ENCODE data around the gene LRRC7. TPM values are rescaled to one million over a fixed set of nuclear protein-coding genes. Genes with fewer than 3 reads are reported as not detected.

The LRRC7 gene
- total and polyA plus RNA-seq, 2 experiments from 2014 or later, result 0.99 to 1.8 TPM

- no peak overlapping the region for H3K4me2 ChIP-seq
- no peaks in the 10 kb centered on the region for H3K79me2 ChIP-seq
- no peak overlapping the region for H3K27ac ChIP-seq
- TF ChIP-seq EZH2 (IDR thresholded peaks at IDR 0.05; ENCODE audit: borderline replicate concordance), result no peak
- no peak for TF ChIP-seq CTCF (IDR thresholded peaks at IDR 0.05; ENCODE audit: poor library complexity)
- no peak for TF ChIP-seq EZH2phosphoT487 (IDR thresholded peaks at IDR 0.05; ENCODE audit: low read depth, severe bottlenecking, unreplicated experiment)
- H3K4me3 ChIP-seq, result no peak overlapping the region
- H2AFZ ChIP-seq, result no peak overlapping the region
- no peaks in the 10 kb centered on the region for H3K27me3 ChIP-seq
- H3K9me3 ChIP-seq (ENCODE audit: low read depth), result no peaks in the 10 kb centered on the region
- H4K20me1 ChIP-seq (ENCODE audit: insufficient read depth, poor library complexity, severe bottlenecking), result no peaks in the 10 kb centered on the region
- no peak for DNase-seq (ENCODE audit: low spot score)
- H3K4me1 ChIP-seq (ENCODE audit: insufficient read depth), result no peaks in the 10 kb centered on the region
- H3K9me2 ChIP-seq (replicated peaks; ENCODE audit: insufficient read depth), result no peaks in the 10 kb centered on the region
- no peaks in the 10 kb centered on the region for H3K36me3 ChIP-seq (replicated peaks; ENCODE audit: insufficient read depth, low read depth)
These were observed 450.0 kb downstream of the LRRC7 start for GRCh38 chr1:70017770-70018169.

- TF ChIP-seq EZH2 (IDR thresholded peaks at IDR 0.05; ENCODE audit: borderline replicate concordance) (no peak), EZH2phosphoT487 (IDR thresholded peaks at IDR 0.05; ENCODE audit: low read depth, severe bottlenecking, unreplicated experiment) (no peak), CTCF (IDR thresholded peaks at IDR 0.05; ENCODE audit: poor library complexity) (no peak)
- no peak for DNase-seq (ENCODE audit: low spot score)
These were observed 456.6 kb downstream of the LRRC7 start for GRCh38 chr1:70024272-70024671.

GRCh38 chr1:70025052-70025451 is 457.3 kb downstream of the LRRC7 start:
- H3K4me3 ChIP-seq, result no peak overlapping the region
- TF ChIP-seq CTCF (IDR thresholded peaks at IDR 0.05; ENCODE audit: poor library complexity) (no peak), EZH2 (IDR thresholded peaks at IDR 0.05; ENCODE audit: borderline replicate concordance) (no peak), EZH2phosphoT487 (IDR thresholded peaks at IDR 0.05; ENCODE audit: low read depth, severe bottlenecking, unreplicated experiment) (no peak)

More at GRCh38 chr1:70024272-70024671, 456.6 kb downstream of the LRRC7 start:
- no peaks in the 10 kb centered on the region for H3K4me1 ChIP-seq (ENCODE audit: insufficient read depth)
- no peak overlapping the region for H3K27ac ChIP-seq
- no peak overlapping the region for H3K4me3 ChIP-seq
- no peaks in the 10 kb centered on the region for H3K79me2 ChIP-seq
- no peaks in the 10 kb centered on the region for H4K20me1 ChIP-seq (ENCODE audit: insufficient read depth, poor library complexity, severe bottlenecking)
- no peaks in the 10 kb centered on the region for H3K9me2 ChIP-seq (replicated peaks; ENCODE audit: insufficient read depth)
- no peaks in the 10 kb centered on the region for H3K36me3 ChIP-seq (replicated peaks; ENCODE audit: insufficient read depth, low read depth)
- no peaks in the 10 kb centered on the region for H3K27me3 ChIP-seq
- WGBS (ENCODE audit: low lambda C conversion rate, missing lambda C conversion rate), result 91% methylated on average over 1 of the region's 1 CpG
- H2AFZ ChIP-seq, result no peak overlapping the region
- H3K9me3 ChIP-seq (ENCODE audit: low read depth), result no peaks in the 10 kb centered on the region
- no peak overlapping the region for H3K4me2 ChIP-seq

GRCh38 chr1:70025846-70026245 is 458.1 kb downstream of the LRRC7 start:
- Histone ChIP-seq H2AFZ (no peak overlapping the region), H3K27me3 (no peaks in the 10 kb centered on the region), H4K20me1 (ENCODE audit: insufficient read depth, poor library complexity, severe bottlenecking) (no peaks in the 10 kb centered on the region), H3K4me1 (ENCODE audit: insufficient read depth) (no peaks in the 10 kb centered on the region), H3K79me2 (no peaks in the 10 kb centered on the region), H3K9me3 (ENCODE audit: low read depth) (no peaks in the 10 kb centered on the region), H3K36me3 (replicated peaks; ENCODE audit: insufficient read depth, low read depth) (no peaks in the 10 kb centered on the region), H3K9me2 (replicated peaks; ENCODE audit: insufficient read depth) (no peaks in the 10 kb centered on the region), H3K4me3 (no peak overlapping the region), H3K4me2 (no peak overlapping the region), H3K27ac (no peak overlapping the region)
- no peak for TF ChIP-seq CTCF (IDR thresholded peaks at IDR 0.05; ENCODE audit: poor library complexity)
- no peak for TF ChIP-seq EZH2 (IDR thresholded peaks at IDR 0.05; ENCODE audit: borderline replicate concordance)
- no peak for TF ChIP-seq EZH2phosphoT487 (IDR thresholded peaks at IDR 0.05; ENCODE audit: low read depth, severe bottlenecking, unreplicated experiment)
- no peak for DNase-seq (ENCODE audit: low spot score)

More at GRCh38 chr1:70025052-70025451, 457.3 kb downstream of the LRRC7 start:
- Histone ChIP-seq H3K4me2 (no peak overlapping the region), H3K79me2 (no peaks in the 10 kb centered on the region), H3K9me3 (ENCODE audit: low read depth) (no peaks in the 10 kb centered on the region), H3K36me3 (replicated peaks; ENCODE audit: insufficient read depth, low read depth) (no peaks in the 10 kb centered on the region), H3K27me3 (no peaks in the 10 kb centered on the region), H4K20me1 (ENCODE audit: insufficient read depth, poor library complexity, severe bottlenecking) (no peaks in the 10 kb centered on the region), H3K4me1 (ENCODE audit: insufficient read depth) (no peaks in the 10 kb centered on the region), H2AFZ (no peak overlapping the region), H3K9me2 (replicated peaks; ENCODE audit: insufficient read depth) (no peaks in the 10 kb centered on the region), H3K27ac (no peak overlapping the region)
- no peak for DNase-seq (ENCODE audit: low spot score)
